Subcutaneous abdominal adipose tissue (tissue), 5 donors: ENCODE data around the gene RFNG.

Experiments
- H3K27ac ChIP-seq: one replicate; pipeline ENCODE4 v1.7.0; 2013; ENCODE audit warnings: low read depth, mild to moderate bottlenecking, inconsistent platforms, low read length, moderate library complexity
- H3K27me3 ChIP-seq, 5 donors: one replicate each; pipeline ENCODE4 v1.7.0; 2013; ENCODE audit warnings: low read length in 5 of 5, inconsistent platforms in 1 of 5; ENCODE audit not compliant: control insufficient read depth in 5 of 5, insufficient read depth in 4 of 5
- H3K36me3 ChIP-seq, 5 donors: one replicate each; pipeline ENCODE4 v1.7.0; 2013; ENCODE audit warnings: low read length in 5 of 5; ENCODE audit not compliant: control insufficient read depth in 5 of 5, insufficient read depth in 5 of 5
- H3K4me1 ChIP-seq, 5 donors: one replicate each; pipeline ENCODE4 v1.7.0; 2013; ENCODE audit warnings: low read length in 5 of 5, mild to moderate bottlenecking in 3 of 5, moderate library complexity in 1 of 5; ENCODE audit not compliant: control insufficient read depth in 5 of 5, insufficient read depth in 5 of 5
- H3K4me3 ChIP-seq, 5 donors: one replicate each; pipeline ENCODE4 v1.7.0; 2013; ENCODE audit warnings: low read length in 5 of 5, low read depth in 1 of 5
- H3K9ac ChIP-seq, 5 donors: one replicate each; pipeline ENCODE4 v1.7.0; 2013; ENCODE audit warnings: low read length in 5 of 5, mild to moderate bottlenecking in 4 of 5, moderate library complexity in 3 of 5
- H3K9me3 ChIP-seq, 5 donors: one replicate each; pipeline ENCODE4 v1.7.0; 2013; ENCODE audit warnings: low read length in 5 of 5; ENCODE audit not compliant: control insufficient read depth in 5 of 5
- donor health status: healthy.
- donor health status: healthy.
- donor health status: healthy.
- donor health status: healthy.
- donor health status: healthy.

RFNG gene

DNA sequence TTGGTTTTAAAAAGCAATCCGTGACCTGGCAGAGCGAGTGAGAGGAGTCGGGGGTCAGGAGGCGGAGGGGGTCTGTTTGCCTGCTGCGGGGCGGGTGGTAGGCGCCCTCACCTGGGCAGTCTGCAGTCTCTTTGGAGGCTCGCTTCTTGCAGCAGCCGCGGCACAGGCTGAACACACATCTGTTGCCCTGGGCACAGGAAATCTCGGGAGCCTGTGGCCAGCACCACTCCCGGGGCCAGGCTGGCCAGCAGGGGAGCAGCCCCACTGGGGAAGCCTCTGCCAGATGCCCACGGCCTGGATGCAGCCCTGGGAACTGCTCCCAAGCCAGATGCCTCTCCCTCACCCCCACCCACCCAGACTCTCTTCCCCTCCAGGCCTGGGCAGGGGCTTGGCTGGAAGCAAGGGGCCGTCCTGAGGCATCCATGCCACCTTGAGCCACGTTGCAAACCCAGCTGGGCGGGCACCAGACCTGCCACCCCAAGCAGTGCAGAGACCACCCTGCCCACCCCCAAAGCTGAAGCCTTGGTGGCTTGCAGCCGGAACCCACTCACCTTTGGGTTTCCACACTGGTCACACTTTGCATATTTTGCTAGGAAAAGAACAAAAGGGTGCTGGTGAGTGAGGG, 6.7 kb upstream of the RFNG start:
- no peak overlapping the region for H3K9ac ChIP-seq
- H3K9me3 ChIP-seq = no peaks in the 10 kb centered on the region
- H3K27ac ChIP-seq = no peak overlapping the region
- H3K4me1 ChIP-seq = peaks cover 0 to 13% (median 7%) of the 10 kb centered on the region in 5 donors
- H3K27me3 ChIP-seq = no peaks in the 10 kb centered on the region
- H3K36me3 ChIP-seq = peaks cover 0 to 95% (median 95%) of the 10 kb centered on the region in 5 donors
- H3K4me3 ChIP-seq = no peak overlapping the region

DNA sequence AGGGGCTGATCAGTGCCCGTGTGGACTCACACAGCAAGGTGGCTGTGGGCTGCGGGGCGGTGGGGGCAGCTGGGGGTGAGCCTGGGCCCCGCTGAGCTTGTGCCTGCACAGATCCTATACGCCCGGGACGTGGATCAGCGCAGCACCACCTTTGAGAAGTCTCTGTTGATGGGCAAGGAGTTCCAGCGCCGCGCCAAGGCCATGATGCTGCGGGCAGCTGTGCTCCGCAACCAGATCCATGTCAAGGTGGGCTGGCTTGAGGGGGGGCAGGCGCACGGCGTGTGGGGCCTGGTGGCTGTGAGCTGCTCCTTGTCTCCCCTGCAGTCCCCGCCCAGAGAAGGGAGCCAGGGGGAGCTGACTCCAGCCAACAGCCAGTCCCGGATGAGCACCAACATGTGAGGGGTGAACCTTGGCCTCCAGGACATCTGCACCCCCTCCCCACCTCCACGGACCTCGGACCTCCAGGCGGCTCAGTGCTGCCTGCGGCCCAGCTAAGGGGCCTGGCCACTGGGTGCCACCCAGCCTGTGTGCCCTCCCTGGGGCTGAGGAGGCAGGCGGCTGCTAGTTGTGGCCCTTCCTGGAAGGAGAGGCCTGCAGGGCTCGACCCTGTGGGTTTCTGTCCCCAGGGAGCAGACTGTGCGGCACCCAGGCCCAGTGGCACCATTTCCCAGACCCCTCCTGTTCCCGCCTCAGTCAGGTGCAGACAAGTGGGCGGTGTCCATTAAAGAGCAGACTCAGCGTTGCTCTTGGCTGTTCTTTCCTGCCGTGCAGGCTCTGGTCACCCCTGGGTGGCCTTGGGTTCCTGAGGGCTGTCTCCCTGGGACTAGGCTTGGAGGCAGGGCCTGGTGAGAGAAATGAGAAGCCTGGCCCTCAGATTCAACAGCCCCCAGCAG, 5.4 kb upstream of the RFNG start:
- peaks cover 0 to 82% (median 81%) of the 10 kb centered on the region in 5 donors for H3K36me3 ChIP-seq
- H3K4me1 ChIP-seq = peaks cover 3 to 25% (median 19%) of the 10 kb centered on the region in 5 donors
- no peak overlapping the region for H3K9ac ChIP-seq
- H3K4me3 ChIP-seq = no peak overlapping the region
- no peaks in the 10 kb centered on the region for H3K9me3 ChIP-seq
- no peak overlapping the region for H3K27ac ChIP-seq
- no peaks in the 10 kb centered on the region for H3K27me3 ChIP-seq

DNA sequence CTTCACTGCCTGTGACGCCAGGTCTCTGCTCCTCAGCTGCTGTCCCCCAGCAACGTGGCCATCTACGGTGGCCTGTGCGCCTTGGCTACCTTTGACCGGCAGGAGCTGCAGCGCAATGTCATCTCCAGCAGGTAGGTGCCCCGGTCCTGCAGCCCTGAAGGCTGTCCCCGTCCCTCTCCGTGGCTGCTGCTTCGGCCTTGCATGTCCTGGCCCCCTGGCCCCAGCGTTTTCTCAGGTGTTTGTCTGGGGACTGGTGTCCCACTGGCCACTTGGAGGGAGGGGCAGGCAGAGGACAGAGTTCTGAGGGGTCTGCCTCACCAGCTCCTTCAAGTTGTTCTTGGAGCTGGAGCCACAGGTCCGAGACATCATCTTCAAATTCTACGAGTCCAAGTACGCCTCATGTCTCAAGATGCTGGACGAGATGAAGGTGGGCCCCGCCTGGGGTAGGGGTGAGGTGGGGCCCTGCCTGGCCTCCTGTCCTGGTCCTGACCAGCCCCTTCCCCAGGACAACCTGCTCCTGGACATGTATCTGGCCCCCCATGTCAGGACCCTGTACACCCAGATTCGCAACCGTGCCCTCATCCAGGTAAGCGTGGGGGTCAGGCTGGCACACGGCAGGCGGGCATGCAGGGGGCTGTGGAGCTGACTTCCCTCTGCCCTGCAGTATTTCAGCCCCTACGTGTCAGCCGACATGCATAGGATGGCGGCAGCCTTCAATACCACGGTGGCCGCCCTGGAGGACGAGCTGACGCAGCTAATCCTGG, 4.5 kb upstream of the RFNG start:
- Histone ChIP-seq H3K9ac (no peak overlapping the region), H3K27me3 (no peaks in the 10 kb centered on the region), H3K4me3 (no peak overlapping the region), H3K9me3 (no peaks in the 10 kb centered on the region), H3K36me3 (peaks cover 0 to 76% (median 74%) of the 10 kb centered on the region in 5 donors), H3K4me1 (peaks cover 3 to 25% (median 20%) of the 10 kb centered on the region in 5 donors), H3K27ac (no peak overlapping the region)

DNA sequence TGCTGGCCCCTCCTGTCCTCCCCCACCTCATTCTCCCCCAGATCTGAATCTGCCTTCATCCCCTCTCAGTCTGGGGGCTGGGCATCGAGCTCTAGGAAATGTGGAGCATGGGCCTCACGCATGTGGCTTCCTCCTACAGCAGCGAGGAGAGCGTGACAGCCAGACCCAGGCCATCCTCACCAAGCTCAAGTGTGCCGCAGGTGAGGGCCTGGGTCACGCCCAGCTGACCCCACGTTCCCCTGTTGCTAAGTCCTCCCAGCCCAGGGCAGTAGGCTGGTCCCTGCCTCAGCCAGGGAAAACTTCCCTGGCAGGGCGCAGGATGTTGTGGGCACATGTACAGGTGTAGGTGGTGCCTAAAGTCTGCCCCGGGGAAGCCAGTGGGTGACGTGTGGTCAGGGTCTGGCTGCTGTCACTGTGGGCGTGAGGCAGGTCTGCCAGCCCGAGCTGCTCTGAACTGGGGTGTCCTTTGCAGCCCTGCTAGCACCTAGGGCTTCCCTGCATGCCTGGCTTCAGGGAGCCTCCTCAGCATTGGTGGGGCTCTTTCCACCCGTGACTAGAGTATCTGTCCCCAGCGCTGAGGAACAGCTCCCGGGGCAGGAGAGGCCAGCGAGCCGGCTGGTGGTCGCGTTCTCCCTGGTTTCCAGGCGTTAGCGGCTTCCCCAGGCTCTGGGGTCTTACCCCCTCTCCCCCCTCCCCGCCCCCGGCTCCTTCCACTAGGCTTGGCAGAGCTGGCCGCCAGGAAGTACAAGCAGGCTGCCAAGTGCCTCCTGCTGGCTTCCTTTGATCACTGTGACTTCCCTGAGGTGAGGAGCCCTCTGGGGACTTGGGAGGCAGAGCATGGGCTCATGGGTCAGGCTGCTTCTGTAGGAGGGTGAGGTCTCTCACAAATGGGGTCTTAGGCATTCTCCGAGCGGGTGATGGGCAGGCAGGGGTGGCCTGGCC, 3.7 kb upstream of the RFNG start:
- Histone ChIP-seq H3K36me3 (peaks cover 0 to 68% (median 66%) of the 10 kb centered on the region in 5 donors), H3K4me3 (no peak overlapping the region), H3K9me3 (no peaks in the 10 kb centered on the region), H3K4me1 (peaks cover 3 to 33% (median 28%) of the 10 kb centered on the region in 5 donors), H3K27me3 (no peaks in the 10 kb centered on the region), H3K27ac (no peak overlapping the region), H3K9ac (no peak overlapping the region)

DNA sequence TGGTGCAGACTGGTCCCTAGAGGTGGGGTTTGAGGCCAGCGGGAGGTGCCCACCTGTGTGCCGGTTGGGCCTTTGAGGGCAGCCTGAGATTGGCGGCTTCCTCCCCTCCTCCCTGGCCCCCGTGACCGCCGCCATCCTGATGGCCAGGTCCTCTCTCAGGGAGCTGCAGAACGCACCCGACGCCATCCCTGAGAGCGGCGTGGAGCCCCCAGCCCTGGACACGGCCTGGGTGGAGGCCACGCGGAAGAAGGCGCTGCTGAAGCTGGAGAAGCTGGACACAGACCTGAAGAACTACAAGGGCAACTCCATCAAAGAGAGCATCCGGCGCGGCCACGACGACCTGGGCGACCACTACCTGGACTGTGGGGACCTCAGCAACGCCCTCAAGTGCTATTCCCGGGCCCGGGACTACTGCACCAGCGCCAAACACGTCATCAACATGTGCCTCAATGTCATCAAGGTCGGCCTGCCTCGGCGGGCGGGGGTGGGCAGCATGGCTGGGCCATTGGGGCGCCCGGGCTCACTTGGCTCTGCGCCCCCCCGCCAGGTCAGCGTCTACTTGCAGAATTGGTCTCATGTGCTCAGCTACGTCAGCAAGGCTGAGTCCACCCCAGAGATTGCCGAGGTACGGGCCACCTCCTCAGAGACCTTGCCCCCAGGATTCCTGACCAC, 2.9 kb upstream of the RFNG start:
- H3K9ac ChIP-seq = no peak overlapping the region
- H3K4me3 ChIP-seq = no peak overlapping the region
- H3K27ac ChIP-seq = no peak overlapping the region
- no peaks in the 10 kb centered on the region for H3K9me3 ChIP-seq
- peaks cover 0 to 67% (median 61%) of the 10 kb centered on the region in 5 donors for H3K36me3 ChIP-seq
- H3K27me3 ChIP-seq = no peaks in the 10 kb centered on the region
- H3K4me1 ChIP-seq = peaks cover 3 to 39% (median 33%) of the 10 kb centered on the region in 5 donors

DNA sequence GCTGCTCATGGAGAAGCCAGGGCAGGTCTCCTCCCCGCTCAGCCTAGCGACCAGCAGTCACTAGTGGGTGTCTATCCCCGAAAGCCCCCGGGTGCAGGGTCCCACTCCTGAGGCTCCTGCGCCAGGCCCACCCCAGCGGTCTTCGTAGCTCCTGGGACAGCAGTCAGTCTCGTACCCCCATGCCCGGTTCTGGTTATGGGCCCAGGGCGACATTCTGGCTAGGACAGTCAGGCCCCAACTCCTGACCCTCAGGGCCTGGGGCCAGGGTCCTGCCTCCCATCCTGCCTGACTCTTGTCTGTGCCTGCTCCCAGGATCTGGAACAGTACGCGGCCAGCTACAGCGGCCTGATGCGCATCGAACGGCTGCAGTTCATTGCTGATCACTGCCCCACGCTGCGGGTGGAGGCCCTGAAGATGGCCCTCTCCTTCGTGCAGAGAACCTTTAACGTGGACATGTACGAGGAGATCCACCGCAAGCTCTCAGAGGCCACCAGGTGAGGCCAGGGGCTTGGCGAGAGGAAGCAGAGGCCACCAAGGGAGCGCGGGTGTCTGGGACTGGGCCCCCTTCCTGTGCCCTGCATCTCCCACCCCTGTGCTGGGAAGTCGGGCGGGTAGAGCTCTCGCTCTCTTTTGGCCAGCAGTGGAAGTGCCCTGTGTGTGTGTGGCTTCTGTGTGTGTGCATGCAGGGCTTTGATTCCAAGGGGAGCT, 2.1 kb upstream of the RFNG start:
- Histone ChIP-seq H3K9me3 (no peaks in the 10 kb centered on the region), H3K36me3 (peaks cover 0 to 67% (median 58%) of the 10 kb centered on the region in 5 donors), H3K4me1 (peaks cover 3 to 39% (median 33%) of the 10 kb centered on the region in 5 donors), H3K4me3 (no peak overlapping the region), H3K9ac (peak overlapping the region in 1 of 5 donors; percentile 92), H3K27me3 (no peaks in the 10 kb centered on the region), H3K27ac (no peak overlapping the region)

DNA sequence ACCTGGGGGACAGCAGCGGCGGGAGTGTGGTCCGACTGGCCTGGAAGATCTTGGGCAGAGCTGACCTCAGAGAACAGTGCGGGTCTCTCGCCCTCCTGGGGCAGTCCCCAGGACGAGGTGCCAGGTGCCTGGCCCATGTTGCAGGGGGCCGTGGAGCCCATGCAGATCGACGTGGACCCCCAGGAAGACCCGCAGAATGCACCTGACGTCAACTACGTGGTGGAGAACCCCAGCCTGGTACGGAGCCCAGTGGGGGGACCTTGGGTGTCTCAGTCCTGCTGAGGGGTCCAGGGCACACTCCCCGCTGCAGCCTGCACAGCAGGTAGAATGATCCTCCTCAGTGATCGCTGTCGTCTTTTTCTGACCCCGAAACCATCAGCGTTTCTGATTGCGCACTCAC, 1.5 kb upstream of the RFNG start:
- Histone ChIP-seq H3K27me3 (no peaks in the 10 kb centered on the region), H3K4me1 (peaks cover 3 to 39% (median 33%) of the 10 kb centered on the region in 5 donors), H3K27ac (no peak overlapping the region), H3K9ac (peak overlapping the region in 2 of 5 donors; percentile 86 to 92), H3K4me3 (peak overlapping the region in 2 of 5 donors; percentile 6 to 83), H3K9me3 (no peaks in the 10 kb centered on the region), H3K36me3 (peaks cover 0 to 66% (median 58%) of the 10 kb centered on the region in 5 donors)

DNA sequence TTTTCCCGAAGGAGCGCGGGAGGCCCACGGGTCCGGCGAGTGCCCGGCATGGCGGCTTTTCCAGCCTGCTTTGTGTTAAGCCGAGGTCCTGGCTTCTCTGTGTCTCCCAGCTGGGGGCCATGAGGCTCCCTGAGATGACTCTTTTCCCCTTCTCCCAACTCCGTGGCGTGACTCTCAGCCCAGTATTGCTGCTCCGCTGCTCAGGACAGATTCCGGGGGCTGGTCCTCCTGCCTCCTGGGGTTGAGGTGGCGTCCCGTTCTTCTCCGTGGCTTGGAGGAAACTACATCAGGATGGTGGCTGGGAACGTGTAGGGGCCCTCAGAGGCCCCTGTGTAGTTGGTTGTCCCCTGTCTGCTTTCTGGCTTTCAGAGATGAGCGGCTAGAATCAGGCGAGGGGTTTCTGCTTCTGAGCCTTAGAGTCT, 1.0 kb upstream of the RFNG start:
- peaks cover 0 to 66% (median 58%) of the 10 kb centered on the region in 5 donors for H3K36me3 ChIP-seq
- H3K9ac ChIP-seq = peak overlapping the region; percentile 68 to 92 (median 82)
- no peak overlapping the region for H3K27ac ChIP-seq
- H3K4me1 ChIP-seq = peaks cover 3 to 39% (median 33%) of the 10 kb centered on the region in 5 donors
- H3K27me3 ChIP-seq = no peaks in the 10 kb centered on the region
- no peaks in the 10 kb centered on the region for H3K9me3 ChIP-seq
- H3K4me3 ChIP-seq = peak overlapping the region; percentile 67 to 83 (median 79)
